ENCODE measurements around the gene SEC14L1.

Gene SEC14L1

DNA sequence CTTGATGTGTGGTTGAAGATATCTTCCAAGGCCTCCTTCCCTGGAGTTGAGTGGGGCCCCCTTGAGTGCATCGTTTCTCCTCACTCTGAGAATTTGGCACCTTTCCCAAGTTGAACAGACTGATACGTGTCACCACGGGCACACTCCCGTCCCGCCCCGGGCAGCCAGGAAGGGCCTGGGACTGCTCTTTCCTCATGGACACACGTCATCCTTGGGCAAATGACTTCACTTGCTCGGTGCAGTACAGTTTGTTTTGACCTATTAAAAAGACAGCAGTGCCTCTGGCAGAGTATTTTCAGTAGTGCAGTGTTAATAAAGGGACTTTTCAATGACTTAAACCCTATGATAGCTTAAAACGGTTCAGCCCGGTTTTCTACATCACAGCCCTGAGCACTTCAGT, 59.9 kb downstream of the SEC14L1 start:
- no peak for DNase-seq

- no peak for DNase-seq
These were observed 62.7 kb downstream of the SEC14L1 start for GRCh38 chr17:77203436-77203835.

- no peak for DNase-seq
These were observed 63.1 kb downstream of the SEC14L1 start for GRCh38 chr17:77203846-77204245.

DNA sequence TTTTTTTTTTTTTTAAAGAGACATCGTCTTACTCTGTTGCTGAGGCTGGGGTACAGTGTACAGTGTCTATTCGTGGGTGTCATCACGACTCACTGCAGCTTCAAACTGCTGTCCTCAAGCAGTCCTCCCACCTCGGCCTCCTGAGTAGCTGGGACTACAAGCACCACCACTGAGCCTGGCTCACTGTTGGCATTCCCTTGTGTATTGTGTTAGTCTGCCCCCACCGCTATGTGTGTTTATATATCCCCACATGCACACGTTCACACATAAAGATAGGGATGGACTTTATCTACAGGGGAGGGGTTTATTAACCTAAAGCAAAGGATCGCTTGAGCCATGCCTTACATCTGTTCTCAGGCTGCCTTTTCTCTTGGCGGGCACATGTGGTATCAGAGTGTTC, 63.8 kb downstream of the SEC14L1 start:
- no peak for DNase-seq

- DNase-seq: no peak
These were observed 64.8 kb downstream of the SEC14L1 start for GRCh38 chr17:77205396-77206125.

GRCh38 chr17:77206158-77206956, 65.6 kb downstream of the SEC14L1 start:
- DNase-seq: peak; percentile 68

DNA sequence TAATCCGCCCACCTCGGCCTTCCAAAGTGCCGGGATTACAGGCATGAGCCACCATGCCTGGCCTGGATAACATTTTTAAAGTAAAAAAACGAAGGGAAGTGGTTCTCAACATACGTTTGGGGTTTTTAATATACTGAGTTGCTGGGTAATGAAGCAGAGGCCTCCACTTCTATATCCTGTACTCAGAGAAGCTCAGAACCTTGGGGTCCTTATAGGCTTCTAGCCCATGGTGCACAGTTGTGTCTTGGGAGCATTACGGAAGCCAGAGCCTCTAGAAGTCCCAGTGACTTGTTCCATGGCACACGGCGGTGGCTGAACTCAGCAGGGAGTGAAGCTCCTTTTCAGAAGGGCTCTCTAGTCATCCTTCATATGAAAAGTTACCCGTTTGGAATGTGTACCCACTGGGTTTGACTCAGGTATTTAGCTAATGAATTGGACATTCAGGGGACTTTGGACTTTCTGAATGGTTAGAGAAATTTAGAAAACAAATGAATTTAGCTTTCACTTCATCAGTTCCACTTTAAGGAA, 67.0 kb downstream of the SEC14L1 start:
- DNase-seq: no peak

- no peak for DNase-seq
These were observed 67.5 kb downstream of the SEC14L1 start for GRCh38 chr17:77208217-77208808.

DNA sequence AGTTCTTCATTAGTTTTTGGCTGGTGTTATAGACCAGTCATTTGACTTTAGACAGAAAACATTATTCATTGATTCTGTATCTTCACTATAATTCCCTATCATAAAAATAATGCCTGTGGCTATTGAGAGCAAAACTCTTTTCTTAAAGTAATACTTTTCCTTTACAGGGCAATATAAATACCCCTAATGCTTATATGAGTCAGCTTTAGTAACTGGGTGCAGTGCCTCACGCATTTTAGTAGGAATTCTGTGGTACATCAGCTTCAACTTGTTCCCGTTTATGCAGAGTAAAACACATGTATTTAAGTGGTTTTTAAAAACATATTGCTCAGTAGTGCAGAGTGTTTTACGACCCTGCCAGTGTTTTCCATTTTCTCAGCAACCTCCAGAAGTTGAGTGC, 68.1 kb downstream of the SEC14L1 start:
- no peak for DNase-seq

GRCh38 chr17:77209330-77209748, 68.6 kb downstream of the SEC14L1 start:
- no peak for DNase-seq

DNA sequence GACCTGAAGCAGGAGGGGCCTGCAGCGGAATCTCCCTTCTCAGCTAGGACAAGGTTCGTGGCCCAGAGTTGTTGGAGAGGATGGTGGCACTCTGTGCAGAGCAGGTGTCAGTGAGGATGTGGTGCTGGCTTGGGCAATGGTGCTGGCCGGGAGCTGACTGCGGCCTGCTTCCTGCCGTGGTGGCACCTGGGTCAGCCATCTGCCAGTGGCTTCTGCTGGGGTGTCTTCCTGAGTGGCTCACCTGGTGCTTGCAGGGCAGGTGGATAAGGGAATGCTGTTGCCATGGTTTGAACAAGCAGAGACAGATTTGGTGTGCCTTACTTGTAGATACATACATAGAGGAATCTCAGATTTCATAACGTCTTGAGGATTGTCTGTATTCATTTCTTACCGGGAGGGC, 69.6 kb downstream of the SEC14L1 start:
- DNase-seq: no peak

- no peak for DNase-seq
These were observed 70.3 kb downstream of the SEC14L1 start for GRCh38 chr17:77210946-77211541.

DNA sequence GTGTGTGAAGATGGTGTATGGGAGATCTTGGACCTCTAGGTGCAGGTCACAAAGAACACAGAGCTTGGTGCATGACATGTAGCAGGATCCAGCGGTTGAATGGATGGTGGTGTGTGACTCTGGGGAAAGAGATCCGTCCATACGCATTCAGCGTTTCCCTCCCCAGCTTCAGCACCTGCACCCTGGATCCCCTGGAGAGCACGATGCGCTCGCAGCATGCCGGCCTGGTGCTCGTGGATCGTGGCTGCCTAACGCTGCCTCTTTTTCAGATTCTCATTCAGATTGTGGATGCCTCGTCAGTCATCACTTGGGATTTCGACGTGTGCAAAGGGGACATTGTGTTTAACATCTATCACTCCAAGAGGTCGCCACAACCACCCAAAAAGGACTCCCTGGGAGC, 70.9 kb downstream of the SEC14L1 start:
- DNase-seq: no peak

DNA sequence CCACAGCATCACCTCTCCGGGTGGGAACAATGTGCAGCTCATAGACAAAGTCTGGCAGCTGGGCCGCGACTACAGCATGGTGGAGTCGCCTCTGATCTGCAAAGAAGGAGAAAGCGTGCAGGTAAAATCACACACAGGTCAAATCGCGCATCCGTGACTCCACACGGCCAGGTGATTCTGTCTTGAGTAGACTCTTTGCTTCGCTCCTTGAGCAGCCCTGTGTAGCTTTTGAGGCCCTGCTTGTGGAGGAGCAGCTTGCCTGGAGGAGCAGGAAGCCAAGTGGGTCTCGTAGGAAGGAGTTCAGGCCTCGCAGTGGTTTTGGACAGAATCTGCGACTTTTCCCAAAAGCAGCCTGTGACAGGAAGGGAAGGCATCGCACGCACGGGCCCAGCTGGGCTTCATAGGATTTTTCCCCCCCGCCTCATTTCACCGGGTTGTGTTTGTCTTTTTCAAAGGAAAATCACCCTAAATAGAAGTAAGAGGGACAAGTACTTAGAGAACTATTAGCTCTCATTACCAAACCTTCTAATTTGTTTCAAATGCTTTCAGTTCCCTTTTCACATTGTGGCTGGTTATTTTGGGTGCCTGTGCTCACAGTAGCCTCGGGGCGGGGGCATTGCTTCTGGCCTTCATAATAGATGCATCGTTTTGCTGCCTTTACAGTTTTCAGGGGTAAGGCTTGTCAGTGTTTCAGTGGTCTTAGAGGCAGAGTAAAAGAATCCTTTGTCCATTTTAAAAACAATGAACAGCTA, 71.5 kb downstream of the SEC14L1 start:
- DNase-seq: peak; percentile 69

DNA sequence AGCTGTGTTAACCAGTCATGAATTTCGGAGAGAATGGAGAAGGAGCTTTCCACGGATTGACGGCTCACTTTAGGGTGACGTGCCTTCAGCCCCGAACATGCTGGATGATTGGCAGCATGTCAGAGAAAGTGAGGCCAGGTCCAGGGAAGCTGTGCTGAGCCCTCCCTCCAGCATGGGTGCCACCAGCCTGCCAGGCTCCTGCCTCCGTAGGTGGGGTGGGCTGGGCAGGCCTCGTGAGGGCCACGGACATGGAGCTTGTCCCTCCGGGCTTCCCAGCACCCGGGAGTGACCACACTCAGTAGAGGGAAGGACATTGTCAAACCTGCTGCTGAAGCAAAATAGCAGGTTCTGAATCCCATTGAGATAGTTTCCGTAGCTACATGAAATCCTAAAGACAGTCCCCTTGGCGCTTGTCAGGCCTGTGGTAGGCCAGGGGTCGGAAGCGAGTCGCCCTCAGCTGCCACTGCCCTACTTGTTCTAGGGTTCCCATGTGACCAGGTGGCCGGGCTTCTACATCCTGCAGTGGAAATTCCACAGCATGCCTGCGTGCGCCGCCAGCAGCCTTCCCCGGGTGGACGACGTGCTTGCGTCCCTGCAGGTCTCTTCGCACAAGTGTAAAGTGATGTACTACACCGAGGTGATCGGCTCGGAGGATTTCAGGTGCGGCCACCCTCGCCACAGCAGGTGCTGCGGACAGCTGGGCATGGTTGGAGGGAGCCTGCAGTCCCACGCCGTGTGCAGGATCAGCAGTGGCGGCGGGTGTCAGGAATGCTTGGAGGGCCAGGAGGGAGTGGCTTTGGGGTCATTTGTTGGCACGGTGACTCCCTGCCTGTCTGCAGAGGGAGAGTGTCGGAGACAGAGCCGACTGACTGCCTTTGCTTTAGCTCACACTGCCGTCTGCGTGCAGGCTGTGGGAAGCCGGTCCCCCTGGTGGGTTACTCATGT, 72.3 kb downstream of the SEC14L1 start:
- DNase-seq: no peak

DNA sequence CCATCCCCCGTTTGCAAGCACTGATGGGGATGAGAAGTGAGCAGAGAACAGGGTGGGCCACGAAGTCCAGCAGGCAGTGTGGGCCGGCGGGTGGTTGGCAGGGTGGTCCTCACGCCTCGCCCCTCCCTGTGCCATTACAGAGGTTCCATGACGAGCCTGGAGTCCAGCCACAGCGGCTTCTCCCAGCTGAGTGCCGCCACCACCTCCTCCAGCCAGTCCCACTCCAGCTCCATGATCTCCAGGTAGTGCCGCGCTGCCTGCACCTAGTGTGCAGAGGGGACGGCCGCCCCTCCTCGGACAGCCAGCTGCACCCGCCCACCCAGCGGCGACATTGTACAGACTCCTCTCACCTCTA, 73.0 kb downstream of the SEC14L1 start:
- DNase-seq: no peak

GRCh38 chr17:77214328-77214727, 73.6 kb downstream of the SEC14L1 start:
- no peak for DNase-seq

DNA sequence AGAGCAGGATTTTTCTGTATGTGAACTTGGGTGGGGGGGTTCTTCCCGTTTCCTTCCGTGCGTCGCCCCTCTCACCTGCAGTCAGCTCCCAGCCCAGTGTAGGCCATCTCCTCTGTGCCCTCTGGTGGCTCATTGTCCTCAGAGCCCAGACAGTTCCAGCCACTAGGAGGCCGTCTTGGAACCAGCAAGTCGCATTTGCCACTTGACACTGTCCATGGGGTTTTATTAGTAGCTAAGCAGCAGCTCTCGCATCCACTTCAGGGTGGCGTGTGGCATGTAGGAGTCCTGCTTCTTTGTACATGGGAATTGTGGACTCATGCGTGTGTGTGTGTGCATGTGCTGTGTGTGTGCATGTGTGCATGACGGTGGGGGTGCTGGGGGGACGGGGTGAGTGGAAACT, 74.0 kb downstream of the SEC14L1 start:
- peak; percentile 40 for DNase-seq

GRCh38 chr17:77215281-77215680, 74.5 kb downstream of the SEC14L1 start:
- DNase-seq: no peak

- DNase-seq: no peak
These were observed 75.7 kb downstream of the SEC14L1 start for GRCh38 chr17:77216486-77216885.

GRCh38 chr17:77217123-77217522, 76.4 kb downstream of the SEC14L1 start:
- no peak for DNase-seq
